Ishikawa (cell line): ENCODE results near the gene XPO6.

ENCODE experiments used
- CEBPB ChIP-seq: IDR thresholded peaks from 2 replicates; pipeline ENCODE4 v1.6.1; 2012
- EP300 ChIP-seq: IDR thresholded peaks from 2 replicates; pipeline ENCODE4 v1.6.1; 2012; ENCODE audit warnings: borderline replicate concordance
- FOXM1 ChIP-seq: IDR thresholded peaks from 2 replicates; pipeline ENCODE4 v1.6.1; 2012; ENCODE audit warnings: low read depth, borderline replicate concordance
- MAX ChIP-seq: IDR thresholded peaks from 2 replicates; pipeline ENCODE4 v1.6.1; 2012
- NFIC ChIP-seq: IDR thresholded peaks from 2 replicates; pipeline ENCODE4 v1.6.1; 2012
- REST ChIP-seq: IDR thresholded peaks from 2 replicates; pipeline ENCODE4 v1.6.1; 2012; ENCODE audit warnings: low read depth, mild to moderate bottlenecking
- TAF1 ChIP-seq: IDR thresholded peaks from 2 replicates; pipeline ENCODE4 v1.6.1; 2012; ENCODE audit warnings: low read depth, mild to moderate bottlenecking
- TCF12 ChIP-seq: IDR thresholded peaks from 2 replicates; pipeline ENCODE4 v1.6.1; 2012; ENCODE audit warnings: low read depth
- USF1 ChIP-seq: IDR thresholded peaks from 2 replicates; pipeline ENCODE4 v1.6.1; 2012
- YY1 ChIP-seq: IDR thresholded peaks from 2 replicates; pipeline ENCODE4 v1.6.1; 2012; ENCODE audit warnings: low read depth
- ZBTB7A ChIP-seq: IDR thresholded peaks from 2 replicates; pipeline ENCODE4 v1.6.1; 2012; ENCODE audit warnings: low read depth

- TF ChIP-seq MAX (no peak), EP300 (no peak), TCF12 (no peak), USF1 (no peak), YY1 (no peak), REST (no peak), ZBTB7A (no peak), FOXM1 (no peak), CEBPB (no peak), NFIC (no peak), TAF1 (no peak)
These were observed 28.3 kb downstream of the XPO6 start for GRCh38 chr16:28183484-28183883.
